Measurements from ENCODE around the gene PTPRT.

Gene PTPRT

DNA sequence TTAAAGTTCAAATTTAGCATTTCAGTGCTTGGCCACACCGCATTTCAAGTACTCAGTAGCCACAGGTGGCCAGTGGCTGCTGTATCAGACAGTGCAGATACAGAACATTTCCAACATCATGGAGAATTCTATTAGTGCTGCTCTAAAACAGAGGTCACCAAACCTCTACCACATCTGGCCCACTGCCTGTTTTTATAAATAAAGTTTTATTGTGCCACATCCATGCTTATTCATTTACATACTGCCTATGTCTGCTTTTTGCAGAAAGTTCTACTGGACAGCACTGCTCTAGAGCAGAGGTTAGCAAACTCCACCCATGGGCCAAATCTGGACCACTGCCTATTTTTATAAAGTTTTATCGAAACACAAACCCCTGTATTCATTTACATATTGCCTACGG, 3.7 kb upstream of the PTPRT start:
- Histone ChIP-seq H3K9me3 (ENCODE audit: control insufficient read depth, insufficient read depth, low read depth, low read length) (no peaks in the 10 kb centered on the region), H3K4me3 (ENCODE audit: low read depth, low read length) (no peak overlapping the region), H3K27ac (ENCODE audit: extremely low read depth, low read depth, low read length) (no peak overlapping the region), H3K4me1 (ENCODE audit: control insufficient read depth, insufficient read depth, low read length) (no peaks in the 10 kb centered on the region), H3K36me3 (ENCODE audit: control insufficient read depth in 2 of 2, insufficient read depth in 1 of 2, low read length in 2 of 2) (no peaks in the 10 kb centered on the region)
- TF ChIP-seq ZNF24 (tag by site-specific recombination; IDR thresholded peaks at IDR 0.05) (no peak), ZFHX2 (tag by site-specific recombination; conservative IDR thresholded peaks at IDR 0.05) (no peak), ZNF121 (tag by site-specific recombination; IDR thresholded peaks at IDR 0.05) (no peak), ZBTB1 (tag by site-specific recombination; IDR thresholded peaks at IDR 0.05) (no peak), ZSCAN16 (tag by site-specific recombination; IDR thresholded peaks at IDR 0.05) (no peak), KLF9 (tag by site-specific recombination; IDR thresholded peaks at IDR 0.05; ENCODE audit: low read depth) (no peak), ZNF501 (tag by site-specific recombination; IDR thresholded peaks at IDR 0.05) (no peak), ZNF777 (tag by site-specific recombination; IDR thresholded peaks at IDR 0.05; ENCODE audit: borderline replicate concordance) (no peak)
- ChIA-PET POLR2A (no interaction called here), CTCF (no interaction called here)

GRCh38 chr20:43191946-43192863, 2.5 kb upstream of the PTPRT start:
- CTCF ChIA-PET, result interaction anchor here (0.7 to 1.8 kb wide), 4 partner anchors 19 to 1495 kb away, joined by 3 to 6 read pairs (median 4); no protein-coding TSS in a partner anchor
- Histone ChIP-seq H3K9me3 (ENCODE audit: control insufficient read depth, insufficient read depth, low read depth, low read length) (no peaks in the 10 kb centered on the region), H3K4me1 (ENCODE audit: control insufficient read depth, insufficient read depth, low read length) (no peaks in the 10 kb centered on the region), H3K36me3 (ENCODE audit: control insufficient read depth in 2 of 2, insufficient read depth in 1 of 2, low read length in 2 of 2) (no peaks in the 10 kb centered on the region), H3K4me3 (ENCODE audit: low read depth, low read length) (no peak overlapping the region), H3K27ac (ENCODE audit: extremely low read depth, low read depth, low read length) (no peak overlapping the region)
- TF ChIP-seq ZNF221 (tag by site-specific recombination; IDR thresholded peaks at IDR 0.05; ENCODE audit: borderline replicate concordance) (no peak), ZNF549 (tag by site-specific recombination; IDR thresholded peaks at IDR 0.05) (no peak), CTCF (tag by site-specific recombination; IDR thresholded peaks at IDR 0.05) (peak; percentile 21; the same call in 1 of the 2 replicates), FEZF1 (tag by site-specific recombination; IDR thresholded peaks at IDR 0.05) (no peak), ZNF223 (tag by site-specific recombination; IDR thresholded peaks at IDR 0.05) (no peak), OVOL3 (tag by site-specific recombination; IDR thresholded peaks at IDR 0.05) (no peak), SP2 (tag by site-specific recombination; IDR thresholded peaks at IDR 0.05) (no peak), ZNF707 (tag by site-specific recombination; IDR thresholded peaks at IDR 0.05) (no peak)
- POLR2A ChIA-PET, result no interaction called here

GRCh38 chr20:43191143-43191542, 1.4 kb upstream of the PTPRT start:
- no peaks in the 10 kb centered on the region for H3K4me1 ChIP-seq (ENCODE audit: control insufficient read depth, insufficient read depth, low read length)
- no peaks in the 10 kb centered on the region for H3K9me3 ChIP-seq (ENCODE audit: control insufficient read depth, insufficient read depth, low read depth, low read length)
- no peaks in the 10 kb centered on the region for H3K36me3 ChIP-seq (ENCODE audit: control insufficient read depth in 2 of 2, insufficient read depth in 1 of 2, low read length in 2 of 2)
- CTCF ChIA-PET, result interaction anchor here (0.5 to 1.4 kb wide), 6 partner anchors 9 to 1498 kb away, joined by 3 to 4 read pairs (median 3); no protein-coding TSS in a partner anchor
- POLR2A ChIA-PET, result no interaction called here
- no peak overlapping the region for H3K27ac ChIP-seq (ENCODE audit: extremely low read depth, low read depth, low read length)
- H3K4me3 ChIP-seq (ENCODE audit: low read depth, low read length), result no peak overlapping the region
- TF ChIP-seq ZNF366 (tag by site-specific recombination; conservative IDR thresholded peaks at IDR 0.05) (no peak), MEIS1 (CRISPR knock-in tag; IDR thresholded peaks at IDR 0.05; ENCODE audit: borderline replicate concordance) (no peak), MYNN (tag by site-specific recombination; IDR thresholded peaks at IDR 0.05; ENCODE audit: borderline replicate concordance) (no peak), ZNF510 (tag by site-specific recombination; IDR thresholded peaks at IDR 0.05; ENCODE audit: insufficient replicate concordance) (no peak), ZNF18 (tag by site-specific recombination; IDR thresholded peaks at IDR 0.05) (no peak), REST (tag by site-specific recombination; IDR thresholded peaks at IDR 0.05) (no peak), ZBTB1 (tag by site-specific recombination; IDR thresholded peaks at IDR 0.05) (no peak), SCRT1 (tag by site-specific recombination; IDR thresholded peaks at IDR 0.05; ENCODE audit: borderline replicate concordance) (no peak)
- TF ChIP-seq, protein P1, sequence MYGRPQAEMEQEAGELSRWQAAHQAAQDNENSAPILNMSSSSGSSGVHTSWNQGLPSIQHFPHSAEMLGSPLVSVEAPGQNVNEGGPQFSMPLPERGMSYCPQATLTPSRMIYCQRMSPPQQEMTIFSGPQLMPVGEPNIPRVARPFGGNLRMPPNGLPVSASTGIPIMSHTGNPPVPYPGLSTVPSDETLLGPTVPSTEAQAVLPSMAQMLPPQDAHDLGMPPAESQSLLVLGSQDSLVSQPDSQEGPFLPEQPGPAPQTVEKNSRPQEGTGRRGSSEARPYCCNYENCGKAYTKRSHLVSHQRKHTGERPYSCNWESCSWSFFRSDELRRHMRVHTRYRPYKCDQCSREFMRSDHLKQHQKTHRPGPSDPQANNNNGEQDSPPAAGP (tag by site-specific recombination; IDR thresholded peaks at IDR 0.05), result no peak
